Endothelial cell of umbilical vein (primary cell): ENCODE results near the gene CNGB1.

Experiments used
- GATA2 ChIP-seq: IDR thresholded peaks from 2 replicates; pipeline ENCODE4 v1.7.0; 2011; ENCODE audit warnings: low read depth, mild to moderate bottlenecking, moderate library complexity, mixed read lengths, low read length; ENCODE audit not compliant: insufficient read length, insufficient read depth
- MYC ChIP-seq: IDR thresholded peaks from one replicate; pipeline ENCODE4 v1.6.1; 2011; ENCODE audit warnings: mild to moderate bottlenecking, low read depth, low read length
- POLR2A ChIP-seq: IDR thresholded peaks from 2 replicates; pipeline ENCODE4 v1.6.1; 2012; ENCODE audit warnings: low read depth, mild to moderate bottlenecking, control low read depth, low read length
- TF ChIP-seq, protein P1 (sequence below), 2 donors: IDR thresholded peaks; 1 replicate in 1 of 2; 2 replicates in 1 of 2; pipeline ENCODE4 v1.5.1; 2011; ENCODE audit warnings: low read length in 2 of 2, mild to moderate bottlenecking in 2 of 2, moderate library complexity in 2 of 2, control low read depth in 1 of 2, inconsistent platforms in 1 of 2, low read depth in 1 of 2; ENCODE audit not compliant: insufficient read depth in 1 of 2; ENCODE audit errors: extremely low read depth in 1 of 2
- TF ChIP-seq, protein P2 (sequence below): IDR thresholded peaks from 2 replicates; pipeline ENCODE4 v1.6.1; 2011; ENCODE audit not compliant: insufficient read depth, insufficient read length

DNA sequence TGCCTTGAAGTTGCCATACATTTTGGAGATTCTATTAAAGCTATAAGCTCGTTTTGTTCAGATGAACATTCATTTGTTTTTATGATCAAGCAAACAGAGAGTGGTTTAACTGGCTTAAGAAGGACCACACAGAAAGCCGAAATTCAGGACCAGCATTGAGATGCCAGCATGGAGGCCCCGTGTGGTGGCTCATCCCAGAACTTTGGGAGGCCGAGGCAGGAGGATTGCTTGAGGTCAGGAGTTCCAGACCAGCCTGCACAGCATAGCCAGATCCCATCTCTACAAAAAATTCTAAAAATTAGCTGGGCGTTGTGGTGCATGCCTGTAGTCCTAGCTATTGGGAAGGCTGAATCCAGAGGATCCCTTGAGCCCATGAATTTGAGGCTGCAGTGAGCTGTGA, 122.7 kb downstream of the CNGB1 start:
- TF ChIP-seq POLR2A (no peak), MYC (no peak), GATA2 (no peak)
- TF ChIP-seq, protein P1, sequence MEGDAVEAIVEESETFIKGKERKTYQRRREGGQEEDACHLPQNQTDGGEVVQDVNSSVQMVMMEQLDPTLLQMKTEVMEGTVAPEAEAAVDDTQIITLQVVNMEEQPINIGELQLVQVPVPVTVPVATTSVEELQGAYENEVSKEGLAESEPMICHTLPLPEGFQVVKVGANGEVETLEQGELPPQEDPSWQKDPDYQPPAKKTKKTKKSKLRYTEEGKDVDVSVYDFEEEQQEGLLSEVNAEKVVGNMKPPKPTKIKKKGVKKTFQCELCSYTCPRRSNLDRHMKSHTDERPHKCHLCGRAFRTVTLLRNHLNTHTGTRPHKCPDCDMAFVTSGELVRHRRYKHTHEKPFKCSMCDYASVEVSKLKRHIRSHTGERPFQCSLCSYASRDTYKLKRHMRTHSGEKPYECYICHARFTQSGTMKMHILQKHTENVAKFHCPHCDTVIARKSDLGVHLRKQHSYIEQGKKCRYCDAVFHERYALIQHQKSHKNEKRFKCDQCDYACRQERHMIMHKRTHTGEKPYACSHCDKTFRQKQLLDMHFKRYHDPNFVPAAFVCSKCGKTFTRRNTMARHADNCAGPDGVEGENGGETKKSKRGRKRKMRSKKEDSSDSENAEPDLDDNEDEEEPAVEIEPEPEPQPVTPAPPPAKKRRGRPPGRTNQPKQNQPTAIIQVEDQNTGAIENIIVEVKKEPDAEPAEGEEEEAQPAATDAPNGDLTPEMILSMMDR (IDR thresholded peaks at IDR 0.05; ENCODE audit: extremely low read depth in 1 of 2, insufficient read depth in 1 of 2, low read depth in 1 of 2, low read length in 2 of 2): no peak
- TF ChIP-seq, protein P2, sequence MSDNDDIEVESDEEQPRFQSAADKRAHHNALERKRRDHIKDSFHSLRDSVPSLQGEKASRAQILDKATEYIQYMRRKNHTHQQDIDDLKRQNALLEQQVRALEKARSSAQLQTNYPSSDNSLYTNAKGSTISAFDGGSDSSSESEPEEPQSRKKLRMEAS: no peak
